Esophagus squamous epithelium (tissue), 5 donors: ENCODE results near the gene TAOK2. TPM values are rescaled to one million over a fixed set of nuclear protein-coding genes. Genes with fewer than 3 reads are reported as not detected.

ENCODE experiments used
- DNase-seq: peaks from one replicate; lab custom pipeline; 2025; lab: John Stamatoyannopoulos, UW
- H3K27ac ChIP-seq, 4 donors: fragments of 200-600 bp; sonication (generic); one replicate each; pipeline ENCODE4 v1.5.1; 2016 to 2019; ENCODE audit warnings: mild to moderate bottlenecking in 1 of 4
- H3K27me3 ChIP-seq, 4 donors: fragments of 200-600 bp; sonication (generic); 1 replicate in 3 of 4; 2 replicates in 1 of 4; pipeline versions ENCODE4 v1.5.1 to v1.6.0; 2017 to 2021; ENCODE audit warnings: antibody characterized with exemption in 1 of 4
- H3K36me3 ChIP-seq, 3 donors: fragments of 200-600 bp; sonication (generic); one replicate each; pipeline ENCODE4 v1.5.1; 2016 to 2019
- H3K4me1 ChIP-seq, 3 donors: fragments of 200-600 bp; sonication (generic); one replicate each; pipeline ENCODE4 v1.5.1; 2017 to 2019
- H3K4me3 ChIP-seq, 4 donors: fragments of 200-600 bp; sonication (generic); 1 replicate in 3 of 4; 2 replicates in 1 of 4; pipeline ENCODE4 v1.5.1; 2016 to 2019; ENCODE audit warnings: mild to moderate bottlenecking in 2 of 4, moderate library complexity in 1 of 4
- H3K9me3 ChIP-seq, 3 donors: fragments of 200-600 bp; sonication (generic); one replicate each; pipeline ENCODE4 v1.5.1; 2016 to 2019
- POLR2A ChIP-seq, 4 donors: fragments of 450-650 bp; IDR thresholded peaks; one replicate each; pipeline ENCODE4 v1.6.1; 2017; ENCODE audit warnings: antibody characterized with exemption in 4 of 4, mild to moderate bottlenecking in 4 of 4, moderate library complexity in 3 of 4
- WGBS, 2 donors: methylation state at CpG; one replicate each; pipeline ENCODE4 v1.1.5; 2018; 5-methylcytosine and 5-hydroxymethylcytosine counted together
- intact Hi-C: fragments of 100-400 bp; cut with DNase I; formaldehyde crosslinking; loops from one replicate; pipeline ENCODE4 v1.15.0; 2022
- total RNA-seq, 4 donors: library from RNA; depleted of rRNA; stranded (reverse); fragments of >200 nt; gene quantifications; one replicate each; pipeline ENCODE4 v1.1.0, GENCODE V29; 2016
- TF ChIP-seq, protein P1 (sequence below), 6 experiments: fragments of 450-650 bp in 4 of 6; fragments of 200-600 bp in 2 of 6; sonication (generic) in 2 of 6; IDR thresholded peaks; one replicate each; pipeline ENCODE4 v1.5.1; 2016 to 2019; ENCODE audit warnings: antibody characterized with exemption in 6 of 6, mild to moderate bottlenecking in 4 of 6, moderate library complexity in 4 of 6
- donor health status: DM: yes; HTN: yes; CAD: no.

Gene TAOK2
- total RNA-seq, 4 donors from 2014 or later = 26.8 to 33.7 (median 30.4) TPM

DNA sequence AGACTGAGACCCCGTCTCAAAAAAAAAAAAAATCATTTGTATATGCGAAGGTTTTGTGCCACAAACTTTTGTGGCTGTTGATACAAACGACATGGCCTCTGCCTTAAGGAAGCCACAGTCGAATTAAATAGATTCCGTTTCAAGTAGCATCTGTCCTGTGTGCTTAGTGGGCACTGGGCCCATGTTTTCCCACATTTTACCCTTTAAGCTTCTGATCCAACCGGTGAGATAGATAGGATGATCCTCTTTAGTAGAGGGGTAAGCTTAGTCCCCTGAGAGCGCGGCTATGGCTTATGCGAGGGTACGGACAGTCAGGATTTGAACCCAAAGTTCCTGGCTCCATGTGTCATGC lies 12.6 kb upstream of the TAOK2 start:
- Histone ChIP-seq H3K36me3 (peaks cover 0 to 25% (median 0%) of the 10 kb centered on the region in 3 donors), H3K9me3 (no peaks in the 10 kb centered on the region), H3K4me3 (peak overlapping the region in 3 of 4 donors; percentile 70 to 85 (median 83)), H3K4me1 (peaks cover 0 to 32% (median 11%) of the 10 kb centered on the region in 3 donors), H3K27me3 (no peaks in the 10 kb centered on the region), H3K27ac (peak overlapping the region; percentile 94 to 97 (median 94))
- intact Hi-C loops = no loop called here
- WGBS, 2 donors = 57 to 65% methylated on average over 8 of the region's 10 CpGs
- TF ChIP-seq POLR2A (IDR thresholded peaks at IDR 0.05) = no peak
- TF ChIP-seq, protein P1, sequence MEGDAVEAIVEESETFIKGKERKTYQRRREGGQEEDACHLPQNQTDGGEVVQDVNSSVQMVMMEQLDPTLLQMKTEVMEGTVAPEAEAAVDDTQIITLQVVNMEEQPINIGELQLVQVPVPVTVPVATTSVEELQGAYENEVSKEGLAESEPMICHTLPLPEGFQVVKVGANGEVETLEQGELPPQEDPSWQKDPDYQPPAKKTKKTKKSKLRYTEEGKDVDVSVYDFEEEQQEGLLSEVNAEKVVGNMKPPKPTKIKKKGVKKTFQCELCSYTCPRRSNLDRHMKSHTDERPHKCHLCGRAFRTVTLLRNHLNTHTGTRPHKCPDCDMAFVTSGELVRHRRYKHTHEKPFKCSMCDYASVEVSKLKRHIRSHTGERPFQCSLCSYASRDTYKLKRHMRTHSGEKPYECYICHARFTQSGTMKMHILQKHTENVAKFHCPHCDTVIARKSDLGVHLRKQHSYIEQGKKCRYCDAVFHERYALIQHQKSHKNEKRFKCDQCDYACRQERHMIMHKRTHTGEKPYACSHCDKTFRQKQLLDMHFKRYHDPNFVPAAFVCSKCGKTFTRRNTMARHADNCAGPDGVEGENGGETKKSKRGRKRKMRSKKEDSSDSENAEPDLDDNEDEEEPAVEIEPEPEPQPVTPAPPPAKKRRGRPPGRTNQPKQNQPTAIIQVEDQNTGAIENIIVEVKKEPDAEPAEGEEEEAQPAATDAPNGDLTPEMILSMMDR (IDR thresholded peaks at IDR 0.05) = no peak
- no peak for DNase-seq

DNA sequence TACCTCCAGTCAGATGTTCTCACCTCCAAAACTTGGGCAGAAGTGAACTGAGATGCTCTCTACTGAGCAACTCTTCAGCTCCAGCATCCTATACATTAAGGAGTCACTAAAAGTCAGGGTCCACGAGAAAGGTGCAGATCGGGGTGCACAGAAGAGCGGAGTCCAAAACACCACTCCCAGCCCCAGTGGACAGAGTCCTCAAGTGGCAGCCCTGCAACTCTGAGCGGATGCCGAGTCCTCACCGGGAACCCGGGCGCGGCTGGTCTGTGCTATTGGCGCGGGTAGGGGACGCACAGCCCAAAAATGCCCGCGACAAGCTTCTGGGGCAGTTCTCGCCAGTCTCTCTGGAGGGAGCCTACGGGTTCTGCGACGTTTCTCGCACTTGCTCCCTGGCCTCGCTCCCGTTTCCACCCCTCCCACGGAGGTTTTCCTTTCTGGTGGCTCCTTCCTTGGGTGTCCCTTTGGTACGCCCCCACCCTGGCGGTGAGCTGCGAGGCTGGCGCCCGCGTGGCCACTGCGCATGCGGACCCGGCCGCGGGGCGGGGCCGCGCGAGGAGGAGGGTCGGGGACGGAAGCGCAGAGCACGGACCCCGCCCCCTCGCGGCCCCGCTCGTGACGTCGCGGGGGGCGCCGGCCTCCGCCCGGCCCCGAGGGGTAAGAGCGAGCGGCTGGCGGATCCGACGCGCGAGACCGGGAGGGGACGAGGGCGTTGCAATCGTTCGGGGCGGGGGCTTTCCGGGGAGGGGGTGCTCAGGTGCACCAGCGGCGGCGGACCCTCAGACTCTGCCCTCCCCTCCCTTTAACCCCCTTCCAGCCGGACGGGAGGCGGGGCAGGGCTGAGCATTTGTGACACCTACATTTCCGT lies 12.0 kb upstream of the TAOK2 start, which contains the start of gene TMEM219:
TSS of gene TMEM219 (plus strand) at position 601 of the 865 bp plus-strand sequence. CDS start 1,065 bp downstream, outside the sequence.
- peak within 1 kb of the TSS; percentile 94 to 97 (median 94) for H3K27ac ChIP-seq
- H3K4me3 ChIP-seq = peak within 1 kb of the TSS; percentile 70 to 85 (median 76)
- TF ChIP-seq, protein P1 (IDR thresholded peaks at IDR 0.05) = peak; percentile 45 to 84 (median 73)
- TF ChIP-seq POLR2A (IDR thresholded peaks at IDR 0.05) = peak in 3 of 4 donors; percentile 51 to 76 (median 53)
- intact Hi-C loops = no loop called here
- no peaks in the 10 kb centered on the region for H3K27me3 ChIP-seq
- peaks cover 0 to 30% (median 0%) of the 10 kb centered on the region in 3 donors for H3K36me3 ChIP-seq
- peak; percentile 22 for DNase-seq
- H3K9me3 ChIP-seq = no peaks in the 10 kb centered on the region
- H3K4me1 ChIP-seq = peaks cover 0 to 32% (median 11%) of the 10 kb centered on the region in 3 donors
- WGBS, 2 donors = 0 to 1% methylated on average over 10 to 25 of the region's 75 CpGs

DNA sequence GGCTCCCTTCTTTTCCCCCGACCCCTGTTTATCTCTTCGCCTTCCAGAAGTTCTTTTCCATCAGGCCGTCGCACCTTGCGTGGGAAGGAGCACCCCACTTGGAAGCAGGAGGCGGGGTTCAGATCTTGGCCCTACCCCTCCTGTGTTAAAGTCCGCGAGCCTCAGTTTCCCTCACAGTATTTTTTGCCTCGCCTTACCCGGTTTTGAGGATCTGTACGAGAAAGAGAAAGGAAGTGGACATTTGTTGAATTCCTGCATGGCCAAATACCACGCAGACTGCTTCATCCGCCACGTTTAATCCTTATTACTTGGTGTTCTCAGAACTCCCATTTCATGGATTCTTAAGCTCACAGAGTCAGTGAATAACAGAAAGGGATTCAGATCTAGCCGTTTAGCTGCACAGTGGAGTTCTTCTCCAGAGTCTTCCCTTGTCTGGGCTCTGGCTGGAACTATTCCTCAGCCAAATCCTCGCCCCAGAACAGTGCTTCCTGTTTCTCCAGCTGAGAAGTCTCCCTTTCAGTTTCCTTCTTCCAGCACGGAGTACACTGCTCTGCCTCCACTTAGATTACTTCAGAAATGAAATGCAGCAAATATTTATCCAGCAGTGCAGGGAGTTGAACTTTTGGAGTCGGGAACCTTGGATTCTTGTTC lies 11.2 kb upstream of the TAOK2 start:
- WGBS, 2 donors = 5 to 6% methylated on average over 18 of the region's 18 CpGs
- Histone ChIP-seq H3K4me1 (peaks cover 0 to 32% (median 11%) of the 10 kb centered on the region in 3 donors), H3K27me3 (no peaks in the 10 kb centered on the region), H3K27ac (peak overlapping the region; percentile 94 to 97 (median 94)), H3K4me3 (peak overlapping the region; percentile 70 to 85 (median 76)), H3K9me3 (no peaks in the 10 kb centered on the region), H3K36me3 (peaks cover 0 to 37% (median 0%) of the 10 kb centered on the region in 3 donors)
- DNase-seq = no peak
- TF ChIP-seq, protein P1 (IDR thresholded peaks at IDR 0.05) = no peak
- TF ChIP-seq POLR2A (IDR thresholded peaks at IDR 0.05) = no peak
- intact Hi-C loops = no loop called here

DNA sequence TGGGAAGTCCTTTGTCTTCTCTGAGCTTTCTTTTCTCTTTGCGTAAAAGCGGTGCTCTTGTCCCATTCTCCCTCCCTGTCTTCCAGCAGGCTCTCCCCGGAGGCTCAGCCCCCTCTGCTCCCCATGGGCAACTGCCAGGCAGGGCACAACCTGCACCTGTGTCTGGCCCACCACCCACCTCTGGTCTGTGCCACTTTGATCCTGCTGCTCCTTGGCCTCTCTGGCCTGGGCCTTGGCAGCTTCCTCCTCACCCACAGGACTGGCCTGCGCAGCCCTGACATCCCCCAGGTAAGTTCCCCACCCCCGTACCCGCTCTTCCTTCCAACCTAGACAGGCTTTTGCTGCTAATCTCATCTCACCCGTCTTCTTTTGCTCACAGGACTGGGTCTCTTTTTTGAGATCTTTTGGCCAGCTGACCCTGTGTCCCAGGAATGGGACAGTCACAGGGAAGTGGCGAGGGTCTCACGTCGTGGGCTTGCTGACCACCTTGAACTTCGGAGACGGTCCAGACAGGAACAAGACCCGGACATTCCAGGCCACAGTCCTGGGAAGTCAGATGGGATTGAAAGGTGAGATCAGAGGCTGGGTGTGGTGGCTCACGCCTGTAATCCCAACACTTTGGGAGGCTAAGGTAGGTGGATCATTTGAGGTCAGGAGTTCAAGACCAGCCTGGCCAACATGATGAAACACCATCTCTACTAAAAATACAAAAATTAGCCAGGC lies 10.5 kb upstream of the TAOK2 start:
- H3K4me3 ChIP-seq = peak overlapping the region; percentile 70 to 85 (median 76)
- intact Hi-C loops = no loop called here
- no peak for TF ChIP-seq POLR2A (IDR thresholded peaks at IDR 0.05)
- TF ChIP-seq, protein P1 (IDR thresholded peaks at IDR 0.05) = no peak
- peaks cover 2 to 44% (median 4%) of the 10 kb centered on the region in 3 donors for H3K36me3 ChIP-seq
- peak overlapping the region; percentile 94 to 97 (median 94) for H3K27ac ChIP-seq
- H3K9me3 ChIP-seq = no peaks in the 10 kb centered on the region
- WGBS, 2 donors = 70 to 79% methylated on average over 7 to 9 of the region's 14 CpGs
- H3K27me3 ChIP-seq = no peaks in the 10 kb centered on the region
- H3K4me1 ChIP-seq = peaks cover 0 to 32% (median 11%) of the 10 kb centered on the region in 3 donors
- no peak for DNase-seq
